ENCODE measurements around the gene NRF1. TPM values are rescaled to one million over a fixed set of nuclear protein-coding genes. Genes with fewer than 3 reads are reported as not detected.
A peak's percentile ranks its signal among the peaks of the same experiment; 100 is the strongest.

NRF1 gene
- total and polyA plus RNA-seq, 2 of the 13 experiments (the other 11 are each of a cell fraction or from before 2014, with no cell fraction given): 9.3 to 10.1 TPM

DNA sequence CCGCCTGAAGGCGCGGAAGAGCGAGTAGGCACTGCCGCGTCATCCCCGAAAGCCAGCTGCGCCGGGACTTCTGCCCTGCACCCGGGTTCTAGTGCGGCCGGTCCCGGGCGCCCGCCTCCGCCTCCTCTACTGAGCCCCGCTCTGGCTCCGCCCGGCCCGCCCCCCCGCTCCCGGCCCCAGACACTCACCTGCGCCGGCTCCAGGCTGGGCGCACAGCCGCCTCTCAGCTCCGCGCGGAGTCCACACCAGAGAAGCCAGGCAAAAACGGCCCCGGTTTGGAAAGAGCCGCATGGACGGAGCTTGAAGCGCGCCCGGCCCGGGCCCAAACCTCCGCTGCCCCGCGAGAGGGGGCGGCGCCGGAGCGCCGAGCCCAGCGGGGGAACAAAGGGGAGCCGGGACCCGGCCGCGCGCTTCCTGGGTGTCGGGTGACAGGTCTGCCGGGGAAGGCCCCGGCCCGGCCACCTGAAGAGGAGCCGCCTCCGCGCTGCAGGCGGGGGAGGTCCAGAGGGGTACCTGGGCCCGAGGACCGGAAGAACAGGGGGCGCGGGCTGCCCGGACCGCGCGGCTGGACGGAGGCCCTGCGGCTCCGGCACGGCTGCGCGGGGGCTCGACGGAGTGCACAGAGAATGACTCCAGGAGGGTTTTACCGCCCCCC lies 168.2 kb downstream of the NRF1 start (continued):
- TF ChIP-seq, protein P1, sequence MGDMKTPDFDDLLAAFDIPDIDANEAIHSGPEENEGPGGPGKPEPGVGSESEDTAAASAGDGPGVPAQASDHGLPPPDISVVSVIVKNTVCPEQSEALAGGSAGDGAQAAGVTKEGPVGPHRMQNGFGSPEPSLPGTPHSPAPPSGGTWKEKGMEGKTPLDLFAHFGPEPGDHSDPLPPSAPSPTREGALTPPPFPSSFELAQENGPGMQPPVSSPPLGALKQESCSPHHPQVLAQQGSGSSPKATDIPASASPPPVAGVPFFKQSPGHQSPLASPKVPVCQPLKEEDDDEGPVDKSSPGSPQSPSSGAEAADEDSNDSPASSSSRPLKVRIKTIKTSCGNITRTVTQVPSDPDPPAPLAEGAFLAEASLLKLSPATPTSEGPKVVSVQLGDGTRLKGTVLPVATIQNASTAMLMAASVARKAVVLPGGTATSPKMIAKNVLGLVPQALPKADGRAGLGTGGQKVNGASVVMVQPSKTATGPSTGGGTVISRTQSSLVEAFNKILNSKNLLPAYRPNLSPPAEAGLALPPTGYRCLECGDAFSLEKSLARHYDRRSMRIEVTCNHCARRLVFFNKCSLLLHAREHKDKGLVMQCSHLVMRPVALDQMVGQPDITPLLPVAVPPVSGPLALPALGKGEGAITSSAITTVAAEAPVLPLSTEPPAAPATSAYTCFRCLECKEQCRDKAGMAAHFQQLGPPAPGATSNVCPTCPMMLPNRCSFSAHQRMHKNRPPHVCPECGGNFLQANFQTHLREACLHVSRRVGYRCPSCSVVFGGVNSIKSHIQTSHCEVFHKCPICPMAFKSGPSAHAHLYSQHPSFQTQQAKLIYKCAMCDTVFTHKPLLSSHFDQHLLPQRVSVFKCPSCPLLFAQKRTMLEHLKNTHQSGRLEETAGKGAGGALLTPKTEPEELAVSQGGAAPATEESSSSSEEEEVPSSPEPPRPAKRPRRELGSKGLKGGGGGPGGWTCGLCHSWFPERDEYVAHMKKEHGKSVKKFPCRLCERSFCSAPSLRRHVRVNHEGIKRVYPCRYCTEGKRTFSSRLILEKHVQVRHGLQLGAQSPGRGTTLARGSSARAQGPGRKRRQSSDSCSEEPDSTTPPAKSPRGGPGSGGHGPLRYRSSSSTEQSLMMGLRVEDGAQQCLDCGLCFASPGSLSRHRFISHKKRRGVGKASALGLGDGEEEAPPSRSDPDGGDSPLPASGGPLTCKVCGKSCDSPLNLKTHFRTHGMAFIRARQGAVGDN (CRISPR knock-in tag; IDR thresholded peaks at IDR 0.05): peak; percentile 61
- TF ChIP-seq, protein P2, sequence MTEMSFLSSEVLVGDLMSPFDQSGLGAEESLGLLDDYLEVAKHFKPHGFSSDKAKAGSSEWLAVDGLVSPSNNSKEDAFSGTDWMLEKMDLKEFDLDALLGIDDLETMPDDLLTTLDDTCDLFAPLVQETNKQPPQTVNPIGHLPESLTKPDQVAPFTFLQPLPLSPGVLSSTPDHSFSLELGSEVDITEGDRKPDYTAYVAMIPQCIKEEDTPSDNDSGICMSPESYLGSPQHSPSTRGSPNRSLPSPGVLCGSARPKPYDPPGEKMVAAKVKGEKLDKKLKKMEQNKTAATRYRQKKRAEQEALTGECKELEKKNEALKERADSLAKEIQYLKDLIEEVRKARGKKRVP (CRISPR knock-in tag; IDR thresholded peaks at IDR 0.05): 0 out of 4 replicates have a peak, but pooled peaks of 1 of the 2 experiments have one; percentile 20
- TF ChIP-seq ZNF12 (CRISPR knock-in tag; IDR thresholded peaks at IDR 0.05) (no peak), HMGXB4 (CRISPR knock-in tag; IDR thresholded peaks at IDR 0.05; ENCODE audit: borderline replicate concordance in 1 of 2, low read depth in 1 of 2) (peak in 1 of 2 experiments; percentile 39; a peak in 1 of 4 replicates), TCF7 (IDR thresholded peaks at IDR 0.05; ENCODE audit: low read depth) (0 out of 2 replicates have a peak, but pooled peaks have one; percentile 26), NR2C2 (CRISPR knock-in tag; IDR thresholded peaks at IDR 0.05; ENCODE audit: borderline replicate concordance) (no peak), MTF1 (CRISPR knock-in tag; IDR thresholded peaks at IDR 0.05) (no peak), ZNF792 (CRISPR knock-in tag; IDR thresholded peaks at IDR 0.05) (no peak), ISX (CRISPR knock-in tag; conservative IDR thresholded peaks at IDR 0.05) (no peak), UBTF (CRISPR knock-in tag; IDR thresholded peaks at IDR 0.05) (peak; percentile 56; the same call in 1 of the 2 replicates), ZNF780A (CRISPR knock-in tag; IDR thresholded peaks at IDR 0.05) (no peak), ZNF749 (CRISPR knock-in tag; IDR thresholded peaks at IDR 0.05; ENCODE audit: borderline replicate concordance) (0 out of 2 replicates have a peak, but pooled peaks have one; percentile 2), TEAD2 (CRISPR knock-in tag; IDR thresholded peaks at IDR 0.05) (no peak), ZNF737 (CRISPR knock-in tag; IDR thresholded peaks at IDR 0.05; ENCODE audit: borderline replicate concordance) (no peak), ZNF674 (CRISPR knock-in tag; IDR thresholded peaks at IDR 0.05; ENCODE audit: low read depth) (no peak), ZFAT (CRISPR knock-in tag; conservative IDR thresholded peaks at IDR 0.05) (no peak)
- TF ChIP-seq, protein P3, sequence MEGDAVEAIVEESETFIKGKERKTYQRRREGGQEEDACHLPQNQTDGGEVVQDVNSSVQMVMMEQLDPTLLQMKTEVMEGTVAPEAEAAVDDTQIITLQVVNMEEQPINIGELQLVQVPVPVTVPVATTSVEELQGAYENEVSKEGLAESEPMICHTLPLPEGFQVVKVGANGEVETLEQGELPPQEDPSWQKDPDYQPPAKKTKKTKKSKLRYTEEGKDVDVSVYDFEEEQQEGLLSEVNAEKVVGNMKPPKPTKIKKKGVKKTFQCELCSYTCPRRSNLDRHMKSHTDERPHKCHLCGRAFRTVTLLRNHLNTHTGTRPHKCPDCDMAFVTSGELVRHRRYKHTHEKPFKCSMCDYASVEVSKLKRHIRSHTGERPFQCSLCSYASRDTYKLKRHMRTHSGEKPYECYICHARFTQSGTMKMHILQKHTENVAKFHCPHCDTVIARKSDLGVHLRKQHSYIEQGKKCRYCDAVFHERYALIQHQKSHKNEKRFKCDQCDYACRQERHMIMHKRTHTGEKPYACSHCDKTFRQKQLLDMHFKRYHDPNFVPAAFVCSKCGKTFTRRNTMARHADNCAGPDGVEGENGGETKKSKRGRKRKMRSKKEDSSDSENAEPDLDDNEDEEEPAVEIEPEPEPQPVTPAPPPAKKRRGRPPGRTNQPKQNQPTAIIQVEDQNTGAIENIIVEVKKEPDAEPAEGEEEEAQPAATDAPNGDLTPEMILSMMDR (CRISPR knock-in tag; IDR thresholded peaks at IDR 0.05): no peak
